ENCODE data around the gene DESI1. TPM values are rescaled to one million over a fixed set of nuclear protein-coding genes. Genes with fewer than 3 reads are reported as not detected.

Gene DESI1
- total RNA-seq, 1 experiment from 2014 or later: 40.8 TPM

DNA sequence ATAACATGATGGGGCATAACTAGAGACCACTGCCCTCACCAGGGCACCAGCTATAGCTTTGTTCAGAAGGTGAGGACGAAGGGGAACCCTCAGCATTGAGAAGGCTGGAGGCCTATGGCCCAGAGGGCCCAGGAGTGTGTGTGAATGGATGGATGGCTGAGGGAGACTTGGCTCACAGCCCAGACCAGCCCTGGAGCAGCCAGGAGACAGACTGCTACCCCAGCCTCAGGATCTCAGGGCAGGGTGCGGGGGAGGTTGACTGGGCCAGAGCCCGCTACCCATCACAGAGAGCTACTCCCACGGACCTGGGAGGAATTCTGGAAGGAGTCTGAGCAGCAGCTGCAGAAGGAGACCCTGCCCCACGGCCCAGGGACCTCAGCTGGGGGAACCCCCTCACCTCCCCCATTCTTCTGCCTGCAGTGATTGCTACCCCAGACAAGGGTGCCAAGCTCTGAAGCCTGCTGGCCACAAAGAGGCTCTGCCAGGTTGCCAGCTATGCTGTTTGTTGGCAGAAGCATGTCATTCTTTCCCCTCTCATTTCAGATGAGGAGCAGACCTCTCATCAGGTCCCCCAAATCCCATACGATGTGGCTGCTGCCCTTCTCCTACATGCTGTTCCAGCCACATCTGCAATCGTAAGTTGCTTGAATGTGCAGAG lies 65.4 kb downstream of the DESI1 start:
- BruUV-seq (replicated peaks): no TSS peak
- Histone ChIP-seq H3K9me3 (ENCODE audit: control insufficient read depth in 1 of 2, insufficient read depth in 1 of 2, low read depth in 1 of 2, low read length in 2 of 2) (no peaks in the 10 kb centered on the region), H3K4me1 (ENCODE audit: control insufficient read depth in 1 of 2, insufficient read depth in 2 of 2, low read length in 2 of 2) (peaks cover 8 to 22% of the 10 kb centered on the region in 2 experiments; a peak in 3 of 4 replicates), H3K36me3 (ENCODE audit: control insufficient read depth in 1 of 2, insufficient read depth in 2 of 2, low read length in 2 of 2) (no peaks in the 10 kb centered on the region), H3K79me2 (ENCODE audit: insufficient read depth, low read length) (no peaks in the 10 kb centered on the region), H4K20me1 (ENCODE audit: insufficient read depth) (no peaks in the 10 kb centered on the region), H3K27ac (ENCODE audit: low read depth, low read length) (no peak overlapping the region), H3K4me2 (ENCODE audit: low read length) (no peak overlapping the region), H3K9ac (ENCODE audit: low read length) (no peak overlapping the region), H3K4me3 (replicated peaks in 1 of 2; ENCODE audit: low read depth in 1 of 2, low read length in 2 of 2) (no peak overlapping the region), H3K27me3 (ENCODE audit: insufficient read depth, low read length) (no peaks in the 10 kb centered on the region), H2AFZ (ENCODE audit: low read depth, low read length, poor library complexity, severe bottlenecking) (no peak overlapping the region), H3K9me2 (ENCODE audit: insufficient read depth) (no peaks in the 10 kb centered on the region)
- POLR2A ChIA-PET: interaction anchor here (3.2 kb wide), 1 partner anchor 34 kb away, joined by 13 read pairs; the partner anchor contains the start of gene PMM1
- intact Hi-C loops (cut with micrococcal nuclease): no loop called here
- RAD21 ChIA-PET (ENCODE audit: low non-redundant PET in 1 of 2, low total read pairs in 2 of 2, uncharacterized antibody in 2 of 2, unreplicated experiment in 2 of 2): no interaction called here
- no peak for ATAC-seq
- no peak for DNase-seq (ENCODE audit: low read depth, low spot score)
- no peak for TF ChIP-seq TCF7L2 (IDR thresholded peaks at IDR 0.05; ENCODE audit: borderline replicate concordance, extremely low read depth, insufficient read depth, insufficient read length)
- no peak for TF ChIP-seq ZBTB33 (IDR thresholded peaks at IDR 0.05; ENCODE audit: extremely low read depth, insufficient replicate concordance, low read length)
- TF ChIP-seq RAD21 (IDR thresholded peaks at IDR 0.05; ENCODE audit: low read depth): no peak
- TF ChIP-seq EZH2 (IDR thresholded peaks at IDR 0.05): no peak
- TF ChIP-seq YY1 (IDR thresholded peaks at IDR 0.05; ENCODE audit: extremely low read depth, insufficient replicate concordance, low read depth, low read length): no peak
- no peak for TF ChIP-seq POLR2AphosphoS5 (IDR thresholded peaks at IDR 0.05; ENCODE audit: low read depth, low read length)
- no peak for TF ChIP-seq ELF1 (IDR thresholded peaks at IDR 0.05; ENCODE audit: borderline replicate concordance, low read depth)
- TF ChIP-seq SIN3A (IDR thresholded peaks at IDR 0.05; ENCODE audit: low read depth): no peak
- TF ChIP-seq, protein P1, sequence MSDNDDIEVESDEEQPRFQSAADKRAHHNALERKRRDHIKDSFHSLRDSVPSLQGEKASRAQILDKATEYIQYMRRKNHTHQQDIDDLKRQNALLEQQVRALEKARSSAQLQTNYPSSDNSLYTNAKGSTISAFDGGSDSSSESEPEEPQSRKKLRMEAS (IDR thresholded peaks at IDR 0.05): no peak
- no peak for TF ChIP-seq EZH2phosphoT487 (IDR thresholded peaks at IDR 0.05; ENCODE audit: borderline replicate concordance)
- TF ChIP-seq CBX3 (IDR thresholded peaks at IDR 0.05; ENCODE audit: low read depth): no peak
- TF ChIP-seq, protein P2, sequence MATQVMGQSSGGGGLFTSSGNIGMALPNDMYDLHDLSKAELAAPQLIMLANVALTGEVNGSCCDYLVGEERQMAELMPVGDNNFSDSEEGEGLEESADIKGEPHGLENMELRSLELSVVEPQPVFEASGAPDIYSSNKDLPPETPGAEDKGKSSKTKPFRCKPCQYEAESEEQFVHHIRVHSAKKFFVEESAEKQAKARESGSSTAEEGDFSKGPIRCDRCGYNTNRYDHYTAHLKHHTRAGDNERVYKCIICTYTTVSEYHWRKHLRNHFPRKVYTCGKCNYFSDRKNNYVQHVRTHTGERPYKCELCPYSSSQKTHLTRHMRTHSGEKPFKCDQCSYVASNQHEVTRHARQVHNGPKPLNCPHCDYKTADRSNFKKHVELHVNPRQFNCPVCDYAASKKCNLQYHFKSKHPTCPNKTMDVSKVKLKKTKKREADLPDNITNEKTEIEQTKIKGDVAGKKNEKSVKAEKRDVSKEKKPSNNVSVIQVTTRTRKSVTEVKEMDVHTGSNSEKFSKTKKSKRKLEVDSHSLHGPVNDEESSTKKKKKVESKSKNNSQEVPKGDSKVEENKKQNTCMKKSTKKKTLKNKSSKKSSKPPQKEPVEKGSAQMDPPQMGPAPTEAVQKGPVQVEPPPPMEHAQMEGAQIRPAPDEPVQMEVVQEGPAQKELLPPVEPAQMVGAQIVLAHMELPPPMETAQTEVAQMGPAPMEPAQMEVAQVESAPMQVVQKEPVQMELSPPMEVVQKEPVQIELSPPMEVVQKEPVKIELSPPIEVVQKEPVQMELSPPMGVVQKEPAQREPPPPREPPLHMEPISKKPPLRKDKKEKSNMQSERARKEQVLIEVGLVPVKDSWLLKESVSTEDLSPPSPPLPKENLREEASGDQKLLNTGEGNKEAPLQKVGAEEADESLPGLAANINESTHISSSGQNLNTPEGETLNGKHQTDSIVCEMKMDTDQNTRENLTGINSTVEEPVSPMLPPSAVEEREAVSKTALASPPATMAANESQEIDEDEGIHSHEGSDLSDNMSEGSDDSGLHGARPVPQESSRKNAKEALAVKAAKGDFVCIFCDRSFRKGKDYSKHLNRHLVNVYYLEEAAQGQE (IDR thresholded peaks at IDR 0.05; ENCODE audit: low read depth): no peak
- TF ChIP-seq ZFX (IDR thresholded peaks at IDR 0.05): no peak
- no peak for TF ChIP-seq CEBPB (IDR thresholded peaks at IDR 0.05; ENCODE audit: low read depth)
- no peak for TF ChIP-seq ATF3 (IDR thresholded peaks at IDR 0.05)
- CTCF ChIA-PET: interaction anchor here (1.0 kb wide), 1 partner anchor 72 kb away, joined by 3 read pairs; no protein-coding TSS in a partner anchor

Data from HCT116 (cell line).